AG09319 (cell line): ENCODE data around the gene CTAGE4.
A peak's percentile ranks its signal among the peaks of the same experiment; 100 is the strongest.
"Not testable (repeated sequence)": the region's sequence is repeated elsewhere in the genome, so short reads cannot be mapped to it uniquely, and the experiment has no call there.

Experiments used
- DNase-seq: peaks from one replicate; pipeline ENCODE4 v3.0.0-alpha.2; 2010; ENCODE audit warnings: low read depth; ENCODE audit errors: extremely low read depth
- TF ChIP-seq, protein P1 (sequence below): IDR thresholded peaks from 2 replicates; pipeline ENCODE4 v1.5.1; 2011; ENCODE audit warnings: low read depth, mild to moderate bottlenecking, inconsistent platforms, low read length, moderate library complexity

CTAGE4 gene

DNA sequence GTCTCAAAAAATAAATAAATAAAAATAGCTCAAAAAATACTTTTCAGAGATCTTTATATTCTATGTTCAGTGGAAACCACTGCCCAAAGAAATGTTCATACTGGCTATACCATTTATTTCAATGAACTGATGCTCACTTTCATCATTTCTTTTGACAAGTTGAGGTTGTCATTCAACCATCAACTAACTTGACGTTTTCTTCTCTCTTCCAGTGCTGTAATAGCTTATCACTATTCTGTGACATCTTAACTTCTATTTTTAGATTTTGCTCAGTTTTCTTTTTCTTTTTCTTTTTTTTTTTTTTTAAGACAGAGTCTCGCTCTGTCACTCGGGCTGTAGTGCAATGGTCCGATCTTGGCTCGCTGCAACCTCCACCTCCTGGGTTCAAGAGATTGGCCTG, 8.7 kb upstream of the CTAGE4 start:
- no peak for DNase-seq
- TF ChIP-seq, protein P1, sequence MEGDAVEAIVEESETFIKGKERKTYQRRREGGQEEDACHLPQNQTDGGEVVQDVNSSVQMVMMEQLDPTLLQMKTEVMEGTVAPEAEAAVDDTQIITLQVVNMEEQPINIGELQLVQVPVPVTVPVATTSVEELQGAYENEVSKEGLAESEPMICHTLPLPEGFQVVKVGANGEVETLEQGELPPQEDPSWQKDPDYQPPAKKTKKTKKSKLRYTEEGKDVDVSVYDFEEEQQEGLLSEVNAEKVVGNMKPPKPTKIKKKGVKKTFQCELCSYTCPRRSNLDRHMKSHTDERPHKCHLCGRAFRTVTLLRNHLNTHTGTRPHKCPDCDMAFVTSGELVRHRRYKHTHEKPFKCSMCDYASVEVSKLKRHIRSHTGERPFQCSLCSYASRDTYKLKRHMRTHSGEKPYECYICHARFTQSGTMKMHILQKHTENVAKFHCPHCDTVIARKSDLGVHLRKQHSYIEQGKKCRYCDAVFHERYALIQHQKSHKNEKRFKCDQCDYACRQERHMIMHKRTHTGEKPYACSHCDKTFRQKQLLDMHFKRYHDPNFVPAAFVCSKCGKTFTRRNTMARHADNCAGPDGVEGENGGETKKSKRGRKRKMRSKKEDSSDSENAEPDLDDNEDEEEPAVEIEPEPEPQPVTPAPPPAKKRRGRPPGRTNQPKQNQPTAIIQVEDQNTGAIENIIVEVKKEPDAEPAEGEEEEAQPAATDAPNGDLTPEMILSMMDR, result no peak

DNA sequence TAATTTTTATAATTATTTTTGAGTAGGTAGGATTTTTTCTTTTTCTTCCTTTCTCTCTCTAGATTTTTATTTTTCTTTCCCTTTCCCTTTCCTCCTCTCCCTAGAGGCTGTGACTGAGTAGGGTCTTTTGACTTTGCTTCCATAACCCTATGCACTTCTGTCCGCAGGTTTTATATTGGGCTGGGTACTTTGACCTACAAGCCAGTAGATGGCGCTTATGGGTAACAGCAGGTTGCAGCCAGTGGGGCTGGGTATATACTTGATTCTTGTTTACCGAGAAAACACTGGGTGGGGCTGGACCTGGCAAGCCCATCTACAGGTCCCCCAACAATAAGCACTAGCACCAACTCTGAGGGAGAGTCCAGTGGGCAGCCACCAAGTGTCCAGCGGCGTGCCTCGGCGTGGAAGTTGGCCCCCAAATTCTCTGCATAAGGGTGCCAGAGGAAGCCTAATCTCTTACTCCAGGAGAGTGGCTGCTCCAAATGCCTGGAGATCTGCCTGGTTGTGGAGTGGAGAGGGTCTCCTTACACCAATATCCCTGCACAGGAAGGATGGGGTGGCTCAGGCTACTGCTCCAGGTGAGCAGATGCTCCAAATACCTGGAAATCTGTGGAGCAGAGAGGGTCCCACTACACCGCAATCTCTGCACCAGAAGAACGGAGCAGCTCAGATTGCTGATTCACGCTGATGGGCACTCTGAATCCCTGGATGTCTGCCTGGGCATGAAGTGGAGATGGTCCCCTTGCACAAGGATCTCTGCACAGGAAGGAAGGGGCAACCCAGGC, 4.7 kb upstream of the CTAGE4 start:
- DNase-seq, result peak; percentile 0

DNA sequence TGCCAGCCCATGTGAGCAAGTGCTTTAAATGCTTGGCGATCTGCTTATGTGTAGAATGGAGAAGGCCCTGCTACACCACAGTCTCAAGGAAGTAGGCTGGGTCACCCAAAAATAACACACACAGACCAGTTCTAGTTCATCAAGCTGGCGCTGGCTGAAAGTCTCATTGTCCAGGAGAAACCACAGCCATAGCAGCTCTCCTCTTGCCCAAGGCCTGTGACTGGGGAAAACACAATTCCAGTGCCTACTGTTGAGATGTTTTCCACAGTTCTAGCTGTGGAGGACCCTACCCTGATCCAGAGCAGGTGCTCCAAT, 4.1 kb upstream of the CTAGE4 start:
- DNase-seq, result not testable (repeated sequence)

More for the DNA sequence above, 4.7 kb upstream of the CTAGE4 start:
- TF ChIP-seq, protein P1, result peak; percentile 41

DNA sequence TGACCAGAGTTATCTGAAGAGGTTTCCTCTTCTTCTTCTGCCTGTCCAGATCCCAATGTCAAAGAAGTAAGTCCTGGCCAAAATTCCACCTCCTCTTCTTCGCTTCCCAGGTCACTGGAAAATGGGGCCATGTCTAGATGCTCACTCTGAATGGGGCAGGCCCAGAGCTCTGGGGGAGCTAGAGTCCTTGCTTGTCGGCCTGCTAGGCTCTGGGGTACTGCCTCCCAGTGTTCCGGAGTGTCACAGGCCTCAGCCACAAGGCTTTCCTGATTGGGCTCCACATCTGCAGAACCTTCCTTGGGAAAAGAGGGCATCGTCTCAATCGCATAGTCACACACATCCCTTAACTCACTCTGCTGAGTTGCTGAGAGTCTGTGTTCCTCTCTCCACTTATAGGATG, 4.6 kb downstream of the CTAGE4 start:
- not testable (repeated sequence) for DNase-seq

DNA sequence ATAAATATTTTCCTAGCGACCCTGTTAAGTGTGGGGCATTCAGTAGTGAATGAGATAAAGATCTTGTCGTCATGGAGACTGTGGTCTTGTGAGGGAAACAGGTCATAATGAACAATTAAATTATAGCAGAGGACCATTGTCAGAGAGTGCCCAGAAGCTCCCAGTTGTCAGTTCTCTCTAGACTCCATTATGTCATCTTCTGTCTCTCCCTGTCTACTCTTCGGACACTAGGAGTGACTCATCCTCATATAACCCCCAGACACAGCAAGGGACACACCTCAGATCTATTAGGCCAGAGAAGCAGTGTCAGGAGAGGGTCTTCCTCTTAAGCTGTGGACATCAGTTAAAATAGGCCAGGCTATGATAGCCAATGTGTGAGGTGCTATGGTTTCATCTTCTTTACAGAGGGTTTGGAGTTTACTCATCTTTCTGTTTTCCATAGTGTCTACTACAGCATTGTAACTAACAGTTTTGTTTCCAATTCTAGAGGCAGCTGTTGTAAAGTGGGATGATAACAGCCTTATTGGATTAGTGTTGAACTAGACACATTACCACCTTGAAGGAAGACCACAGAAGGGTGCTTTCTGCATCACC, 5.4 kb downstream of the CTAGE4 start:
- not testable (repeated sequence) for DNase-seq

DNA sequence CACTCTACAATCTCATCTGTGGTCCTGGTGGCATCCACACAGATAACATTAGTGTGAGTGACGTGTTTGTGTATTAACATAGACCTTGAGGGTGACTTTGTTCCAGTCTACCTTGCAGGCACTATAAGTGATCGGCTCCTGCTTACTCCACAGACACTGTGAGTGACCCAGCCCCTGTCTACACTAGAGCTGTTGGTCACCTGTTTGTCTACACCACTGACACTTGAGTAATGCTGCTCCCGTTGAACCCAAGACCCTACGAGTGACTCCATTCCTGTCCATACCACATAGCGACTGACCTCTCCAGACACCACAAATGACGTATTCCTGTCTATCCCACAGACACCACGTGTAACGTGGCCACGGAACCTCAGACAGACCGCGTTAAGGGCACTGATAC, 10.5 kb downstream of the CTAGE4 start:
- not testable (repeated sequence) for DNase-seq

DNA sequence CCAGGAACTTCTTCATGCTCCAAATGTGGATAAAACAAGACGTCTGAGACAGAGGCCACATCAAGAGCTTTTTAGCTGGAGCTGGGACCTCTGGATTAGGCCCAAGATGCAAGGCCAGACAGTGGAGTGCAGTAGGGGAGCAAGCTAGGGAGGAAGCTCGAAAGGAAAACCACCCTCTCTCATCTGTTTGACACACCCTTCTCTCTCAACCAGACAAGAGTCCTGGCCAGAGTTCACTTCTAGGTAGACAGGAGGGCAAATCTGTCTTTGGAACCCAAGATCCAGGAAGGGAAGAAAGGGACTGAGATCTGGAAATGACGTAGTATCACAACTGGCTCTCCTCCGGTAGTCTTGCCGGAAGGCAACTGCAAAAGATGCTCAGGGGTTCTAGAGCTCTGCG, 11.2 kb downstream of the CTAGE4 start:
- not testable (repeated sequence) for DNase-seq

DNA sequence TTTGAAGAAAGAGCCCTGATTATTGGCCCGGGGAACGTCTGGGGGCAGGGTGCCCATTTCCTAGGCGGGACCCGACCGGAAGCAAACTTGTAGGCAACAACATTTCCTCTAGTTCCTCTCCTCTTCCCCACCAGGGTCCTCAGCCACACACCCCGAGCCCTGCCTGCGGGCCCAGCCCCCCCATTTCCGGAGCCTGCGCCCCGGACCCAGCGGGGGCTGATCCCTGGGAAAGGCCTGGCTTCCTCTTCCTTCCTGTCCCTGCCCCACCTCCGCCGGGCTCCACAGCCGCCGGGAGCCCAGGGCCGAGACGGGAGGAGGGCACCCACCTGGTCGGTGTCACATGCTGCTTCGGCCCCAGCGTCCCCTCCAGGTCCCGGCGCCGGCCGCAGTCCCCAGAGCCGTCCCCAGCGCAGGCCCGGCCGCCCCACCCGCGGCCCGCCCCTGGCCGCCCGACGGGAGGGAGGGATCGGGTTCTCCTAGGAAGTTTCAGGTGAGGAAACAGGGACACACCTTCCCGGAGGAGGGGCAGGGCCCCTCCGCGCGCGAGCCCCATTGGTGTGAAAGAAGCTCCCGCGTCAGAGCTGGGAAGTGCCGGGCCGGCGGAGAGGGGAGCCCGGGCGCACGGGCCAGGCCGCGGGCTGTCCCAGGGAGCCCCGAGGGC, 12.1 kb downstream of the CTAGE4 start, which contains the start of gene ARHGEF35:
ARHGEF35 (minus strand) TSS at position 622 of the 661 bp plus-strand sequence. CDS start 7,450 bp downstream, outside the sequence.
- DNase-seq, result not testable (repeated sequence)

DNA sequence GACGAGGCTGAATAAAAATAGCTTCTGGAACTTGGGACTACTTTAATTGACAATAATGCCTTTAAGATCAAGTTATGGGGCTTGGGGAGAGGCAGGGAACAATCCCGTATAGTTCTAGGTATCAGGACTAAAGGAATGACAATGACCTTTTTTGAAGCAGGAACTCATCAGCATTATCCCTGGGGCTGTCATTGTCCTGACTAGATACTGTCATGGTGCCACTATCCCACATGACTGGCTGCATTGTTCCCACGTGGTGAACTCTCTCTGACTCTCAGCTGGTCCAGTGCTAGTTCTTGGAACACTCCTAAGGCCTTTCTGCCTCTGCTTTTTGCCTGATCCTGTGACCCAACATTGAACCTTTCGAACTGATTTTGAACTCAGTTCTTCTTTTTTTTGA, 15.7 kb downstream of the CTAGE4 start:
- not testable (repeated sequence) for DNase-seq

DNA sequence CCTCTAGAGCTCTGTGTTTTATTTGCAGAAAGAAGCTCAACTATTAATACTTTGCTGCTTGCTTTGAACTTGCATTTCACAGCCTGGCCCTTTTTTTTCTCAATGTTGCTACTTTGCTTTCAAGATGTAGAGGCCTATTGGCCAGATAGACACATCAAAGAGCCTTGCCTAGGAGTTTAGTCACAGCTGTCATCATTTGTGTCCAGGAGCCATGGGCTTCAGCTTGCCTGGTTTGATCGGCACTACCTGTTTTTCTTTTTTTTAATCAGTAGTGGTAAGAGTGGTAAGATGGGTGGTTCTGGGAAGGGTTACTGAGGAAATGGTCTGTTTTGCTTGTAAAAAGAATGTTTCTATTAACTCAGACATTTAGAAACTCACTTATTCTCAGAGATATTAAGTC, 18.7 kb downstream of the CTAGE4 start:
- DNase-seq, result not testable (repeated sequence)

DNA sequence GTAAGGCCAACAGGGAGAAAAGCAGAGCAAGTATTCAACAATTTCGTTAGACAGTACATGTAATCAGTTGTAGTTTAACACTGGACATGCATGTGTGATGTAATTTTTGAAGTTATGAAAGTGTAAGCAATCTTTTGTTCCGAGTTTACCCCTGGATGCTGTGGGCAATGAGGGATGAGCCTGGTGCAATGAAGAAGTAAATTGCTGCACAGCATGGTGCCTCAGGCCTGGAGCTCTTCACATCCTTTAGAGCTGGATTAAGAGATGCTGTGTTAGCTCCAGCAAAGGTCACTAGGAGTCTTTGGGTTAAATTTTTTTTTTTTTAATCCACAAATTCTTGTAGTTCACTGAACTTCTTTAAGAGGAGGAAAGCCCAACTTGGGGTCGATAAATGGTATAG, 19.8 kb downstream of the CTAGE4 start:
- DNase-seq, result not testable (repeated sequence)

DNA sequence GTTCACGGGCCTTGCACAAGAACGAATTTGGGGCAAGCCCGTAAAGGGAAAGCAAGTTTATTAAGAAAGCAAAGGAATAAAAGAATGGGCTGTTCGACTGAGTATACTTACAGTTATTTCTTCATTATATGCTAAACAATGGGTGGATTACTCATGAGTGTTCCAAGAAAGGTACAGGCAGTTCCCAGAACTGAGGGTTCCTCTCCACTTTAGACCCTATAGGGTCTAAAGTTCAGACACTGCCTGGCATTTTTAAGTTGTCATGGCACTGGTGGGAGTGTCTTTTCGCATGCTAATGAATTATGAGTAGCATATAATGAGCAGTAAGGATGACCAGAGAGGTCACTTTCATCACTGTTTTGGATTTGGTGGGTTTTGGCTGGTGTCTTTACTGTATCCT, 22.0 kb downstream of the CTAGE4 start:
- not testable (repeated sequence) for DNase-seq

DNA sequence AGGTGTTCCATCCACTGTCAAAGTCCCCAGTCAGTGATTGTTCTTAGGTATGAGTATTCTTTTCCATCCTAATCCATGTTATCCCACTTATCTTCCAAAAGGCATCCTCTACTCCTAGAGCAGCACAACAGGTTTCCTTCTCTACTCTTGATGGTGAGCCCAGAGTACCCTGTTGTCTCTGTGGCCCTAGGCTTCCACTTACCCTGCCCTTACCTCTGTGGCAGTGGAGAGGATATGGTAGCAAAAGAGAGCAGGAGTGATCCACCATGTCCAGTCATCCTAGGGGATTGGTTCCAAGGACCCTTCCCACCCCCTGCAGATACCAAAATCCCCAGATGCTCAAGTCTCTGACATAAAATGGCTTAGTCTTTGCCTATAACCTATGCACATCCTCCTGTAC, 33.9 kb downstream of the CTAGE4 start:
- DNase-seq, result not testable (repeated sequence)

DNA sequence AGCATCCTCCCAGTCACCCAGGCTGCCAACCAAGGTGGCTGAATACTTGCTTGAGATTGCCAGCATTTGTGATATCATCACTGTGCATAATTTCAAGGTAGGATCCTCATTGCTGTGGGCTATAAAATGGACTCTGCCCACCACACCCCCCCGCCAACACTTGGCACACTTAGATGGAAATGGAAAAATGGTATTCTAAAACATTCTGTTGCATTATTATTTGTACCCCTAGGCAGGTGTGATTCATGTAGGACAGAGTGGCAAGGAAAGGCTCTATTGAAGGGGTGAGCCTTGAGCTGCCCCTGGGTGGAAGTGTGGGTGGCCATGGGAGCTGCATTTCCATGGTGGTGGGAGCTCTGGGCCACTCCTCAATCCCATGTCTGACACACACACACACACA, 35.3 kb downstream of the CTAGE4 start:
- DNase-seq, result not testable (repeated sequence)

DNA sequence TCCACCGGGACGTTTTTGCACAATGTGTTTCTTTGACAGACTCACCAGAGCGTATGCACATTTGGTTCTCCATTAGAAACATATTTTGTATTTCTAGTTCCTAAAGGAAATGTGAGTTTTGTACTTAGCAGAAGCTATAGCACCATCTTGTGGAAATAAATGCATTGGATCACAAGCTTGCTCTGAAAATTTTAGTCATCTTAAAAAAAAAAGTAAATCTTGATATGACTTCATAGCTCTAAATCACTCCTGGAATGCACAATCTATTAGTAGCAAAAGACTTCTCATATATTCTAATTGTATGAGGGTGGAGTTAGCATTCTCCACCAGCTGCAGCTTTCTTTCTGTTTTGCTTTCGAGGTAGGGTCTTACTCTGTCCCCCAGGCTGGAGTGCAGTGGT, 35.9 kb downstream of the CTAGE4 start:
- DNase-seq, result not testable (repeated sequence)

DNA sequence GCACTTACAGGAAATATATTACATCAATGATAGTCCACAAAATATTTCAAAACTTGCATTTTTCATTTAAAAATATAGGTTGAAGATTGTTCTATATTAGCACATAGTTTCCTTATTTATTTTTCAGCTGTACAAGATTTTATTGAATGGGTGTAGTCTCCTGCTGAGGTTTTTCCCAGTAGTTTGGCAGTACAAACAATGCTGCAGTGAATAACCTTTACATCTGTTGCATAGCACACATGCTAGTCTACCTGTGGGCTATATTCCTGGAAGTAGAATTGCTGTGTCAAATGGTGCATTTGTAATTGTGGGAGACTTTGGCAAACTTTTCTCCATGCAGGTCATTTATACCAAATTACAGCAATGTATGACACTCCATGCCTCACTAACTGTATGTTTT, 37.3 kb downstream of the CTAGE4 start:
- DNase-seq, result not testable (repeated sequence)

DNA sequence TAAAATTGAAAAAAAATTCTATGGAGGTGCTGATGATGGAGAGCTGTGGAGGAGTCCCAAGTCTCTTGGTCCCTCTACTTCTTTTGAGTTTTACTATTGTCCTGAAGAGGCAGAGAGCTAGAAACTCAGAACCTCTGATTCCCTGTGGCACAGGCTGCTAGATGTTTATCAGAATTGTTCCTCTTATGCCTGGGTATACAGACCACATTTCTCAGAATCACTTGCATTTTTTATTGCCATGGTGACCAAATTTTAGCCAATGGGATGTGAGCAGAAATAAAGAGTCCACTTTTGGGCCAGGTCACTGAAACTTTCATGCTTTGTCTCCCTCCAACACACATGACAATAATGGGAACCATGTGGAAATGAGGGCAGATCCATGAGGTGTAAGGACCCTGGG, 40.4 kb downstream of the CTAGE4 start:
- not testable (repeated sequence) for DNase-seq

DNA sequence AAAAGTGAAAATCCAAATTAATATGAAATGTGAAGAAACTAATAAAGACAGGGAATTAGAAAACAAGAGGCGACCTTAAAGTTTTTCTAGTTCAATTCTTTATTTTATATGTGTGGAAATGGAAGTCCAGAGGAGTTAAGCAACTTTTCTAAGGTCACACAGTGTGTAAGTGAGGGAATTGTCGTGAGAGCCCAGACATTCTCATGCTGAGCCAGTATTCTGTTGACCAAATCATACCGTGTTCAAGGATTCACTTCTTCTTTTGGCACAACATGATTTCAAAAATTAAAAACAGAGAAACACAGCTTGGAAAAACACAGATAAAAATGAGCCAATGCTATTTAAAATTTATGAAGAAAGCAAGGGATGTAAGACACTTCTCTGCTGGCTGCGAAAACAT, 43.6 kb downstream of the CTAGE4 start:
- DNase-seq, result not testable (repeated sequence)

DNA sequence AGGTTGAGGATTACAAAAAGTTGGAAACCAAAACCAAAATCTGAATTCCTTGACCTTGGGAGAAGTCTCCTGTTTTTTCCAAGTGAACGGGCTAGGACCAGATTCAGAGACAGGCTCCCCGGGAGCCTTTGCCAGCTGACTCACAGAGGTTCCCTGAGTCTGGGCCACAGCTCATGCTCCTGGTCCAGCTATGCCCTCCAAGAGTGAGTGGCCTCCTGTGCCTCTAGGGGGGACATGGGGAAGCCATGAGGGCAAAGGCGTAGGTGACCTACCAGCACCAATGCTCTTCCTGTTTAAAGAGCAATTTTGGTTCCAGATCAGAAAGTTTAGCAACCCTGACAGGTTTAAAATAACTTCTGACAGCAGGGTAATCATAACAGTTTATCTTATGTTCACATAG, 45.5 kb downstream of the CTAGE4 start:
- DNase-seq, result not testable (repeated sequence)
